GM12878 (cell line): Measurements from ENCODE around the gene WWTR1. TPM values are rescaled to one million over a fixed set of nuclear protein-coding genes. Genes with fewer than 3 reads are reported as not detected.

Experiments used
- ATAC-seq: fragments of 200-7000 bp; cut with Tn5 transposase; 3 replicates; pipeline ENCODE4 v1.9.1; 2020; ENCODE audit warnings: mild to moderate bottlenecking, moderate library complexity
- BruUV-seq: library from RNA; stranded (reverse); fragments of 400-500 nt; replicated peaks from 2 replicates; lab custom pipeline; 2021; lab: Mats Ljungman, UMichigan
- CTCF ChIA-PET: fragments of 300-600 bp; sonication (Branson Sonifier 250); formaldehyde crosslinking; extraction: SDS; loops from one replicate; lab custom pipeline; 2021; ENCODE audit warnings: inconsistent platforms; lab: Yijun Ruan, JAX
- POLR2A ChIA-PET: fragments of 350-600 bp; formaldehyde crosslinking; extraction: SDS; loops from one replicate; lab custom pipeline; 2021; ENCODE audit warnings: inconsistent platforms; lab: Charles Lee
- RAD21 ChIA-PET: fragments of 300-600 bp; sonication (Branson Sonifier 250); formaldehyde crosslinking; loops from one replicate; lab custom pipeline; 2023; ENCODE audit warnings: antibody characterized with exemption; ENCODE audit not compliant: unreplicated experiment; lab: Charles Lee
- SMC1A ChIA-PET: fragments of 300-600 bp; sonication (Branson Sonifier 250); formaldehyde crosslinking; loops from one replicate; lab custom pipeline; 2023; ENCODE audit not compliant: unreplicated experiment, uncharacterized antibody; lab: Charles Lee
- DNase-seq: peaks from one replicate; pipeline ENCODE4 v3.0.0-alpha.2; 2011; ENCODE audit warnings: low read depth, low spot score
- FAIRE-seq: peaks from 3 replicates; lab custom pipeline; 2011; peaks lifted over from hg19 to GRCh38; lab: Jason Lieb, UNC
- H2AFZ ChIP-seq: 2 replicates; pipeline ENCODE4 v1.6.0; 2011; ENCODE audit warnings: low read depth, low read length, control low read depth; ENCODE audit not compliant: control insufficient read depth
- H3K27ac ChIP-seq: 2 replicates; pipeline ENCODE4 v1.5.1; 2011; ENCODE audit warnings: control low read depth; ENCODE audit not compliant: control insufficient read depth, insufficient read depth
- H3K27me3 ChIP-seq, 2 experiments: replicated peaks in 1 of 2; 2 replicates each; pipeline versions ENCODE4 v1.6.0 to v1.6.1; 2011; ENCODE audit warnings: low read length in 1 of 2; ENCODE audit not compliant: control insufficient read depth in 2 of 2, insufficient read depth in 2 of 2
- H3K36me3 ChIP-seq, 2 experiments: 2 replicates each; pipeline ENCODE4 v1.5.1; 2011; ENCODE audit warnings: low read length in 1 of 2; ENCODE audit not compliant: control insufficient read depth in 2 of 2, insufficient read depth in 2 of 2
- H3K4me1 ChIP-seq: 2 replicates; pipeline ENCODE4 v1.6.1; 2011; ENCODE audit warnings: mild to moderate bottlenecking, low read length, moderate library complexity, mixed read lengths; ENCODE audit not compliant: control insufficient read depth, insufficient read depth
- H3K4me2 ChIP-seq: 2 replicates; pipeline ENCODE4 v1.6.0; 2011; ENCODE audit warnings: control low read depth; ENCODE audit not compliant: control insufficient read depth, insufficient read depth
- H3K4me3 ChIP-seq: fragments of 200-600 bp; sonication (generic); 2 replicates; pipeline ENCODE4 v1.5.1; 2016
- H3K79me2 ChIP-seq: 2 replicates; pipeline ENCODE4 v1.6.0; 2011; ENCODE audit warnings: low read length; ENCODE audit not compliant: control insufficient read depth, insufficient read depth
- H3K9ac ChIP-seq: 2 replicates; pipeline ENCODE4 v1.8.0; 2011; ENCODE audit warnings: low read length, control low read depth, mixed read lengths; ENCODE audit not compliant: control insufficient read depth, insufficient read depth
- H3K9me3 ChIP-seq: replicated peaks from 3 replicates; pipeline ENCODE4 v1.5.1; 2011; ENCODE audit warnings: mild to moderate bottlenecking, low read length; ENCODE audit not compliant: control insufficient read depth, insufficient read depth
- H4K20me1 ChIP-seq: 2 replicates; pipeline ENCODE4 v1.6.0; 2011; ENCODE audit not compliant: control insufficient read depth, insufficient read depth
- IKZF1 ChIP-seq: fragments of 450-650 bp; conservative IDR thresholded peaks from 2 replicates; pipeline ENCODE4 v1.6.1; 2017; ENCODE audit warnings: antibody characterized with exemption, mild to moderate bottlenecking
- KLF5 ChIP-seq: fragments of 450-650 bp; IDR thresholded peaks from 2 replicates; pipeline ENCODE4 v1.6.1; 2014; ENCODE audit warnings: mild to moderate bottlenecking; ENCODE audit not compliant: partially characterized antibody
- NFXL1 ChIP-seq: fragments of 450-650 bp; IDR thresholded peaks from 2 replicates; pipeline ENCODE4 v1.6.1; 2017; ENCODE audit warnings: antibody characterized with exemption, mild to moderate bottlenecking, borderline replicate concordance
- NFYB ChIP-seq: IDR thresholded peaks from 2 replicates; pipeline ENCODE4 v1.6.1; 2011; ENCODE audit warnings: low read depth, mild to moderate bottlenecking, low read length, improper control_type of control experiment, moderate library complexity; ENCODE audit not compliant: insufficient read depth
- RUNX3 ChIP-seq: IDR thresholded peaks from 2 replicates; pipeline ENCODE4 v1.6.1; 2012; ENCODE audit warnings: low read length, inconsistent platforms
- ZNF274 ChIP-seq: IDR thresholded peaks from one replicate; pipeline ENCODE4 v1.8.0; 2011; ENCODE audit not compliant: insufficient read length, insufficient read depth
- ZSCAN29 ChIP-seq: fragments of 450-650 bp; IDR thresholded peaks from 2 replicates; pipeline ENCODE4 v1.6.1; 2017; ENCODE audit warnings: mild to moderate bottlenecking, moderate library complexity
- in situ Hi-C: fragments of 300-500 bp; cut with MboI; formaldehyde crosslinking; loops from 9 replicates; pipeline ENCODE4 v1.14.3; 2018; ENCODE audit warnings: mixed read lengths
- intact Hi-C: fragments of 100-400 bp; cut with micrococcal nuclease; formaldehyde crosslinking; loops from one replicate; pipeline ENCODE4 v1.14.2; 2022; ENCODE audit not compliant: unreplicated experiment
- polyA plus RNA-seq, 11 experiments: library from polyadenylated mRNA; depleted of rRNA in 4 of 11; unstranded in 6 of 11; stranded (reverse) in 5 of 11; fragments of >200 nt; fragmentation: Nextera tagmentation in 4 of 11; fragmentation: Illumina TruSeq in 1 of 11; extraction: Ambion mirVana in 4 of 11; extraction: Trizol in 1 of 11; gene quantifications; 1 replicate in 1 of 11; 2 replicates in 10 of 11; pipeline versions ENCODE4 v1.2.1 to v1.2.3, GENCODE V29; 2011 to 2016; ENCODE audit warnings: inconsistent platforms in 2 of 11, missing spikeins in 2 of 11, low read depth in 1 of 11
- total RNA-seq, 4 experiments: library from RNA; depleted of rRNA in 3 of 4; stranded (reverse); fragments of >200 nt in 3 of 4; fragmentation: Illumina TruSeq in 1 of 4; extraction: Trizol in 1 of 4; gene quantifications; 2 replicates each; pipeline versions ENCODE4 v1.2.1 to v1.2.3, GENCODE V29; 2013 to 2021
- TF ChIP-seq, protein P1 (sequence below): fragments of 450-650 bp; IDR thresholded peaks from 2 replicates; pipeline ENCODE4 v1.6.1; 2018; ENCODE audit warnings: borderline replicate concordance, mild to moderate bottlenecking; ENCODE audit not compliant: partially characterized antibody
- TF ChIP-seq, protein P2 (sequence below): fragments of 450-650 bp; IDR thresholded peaks from 2 replicates; pipeline ENCODE4 v1.6.1; 2016; ENCODE audit warnings: mild to moderate bottlenecking
- TF ChIP-seq, protein P3 (sequence below): fragments of 150-350 bp; IDR thresholded peaks from 2 replicates; pipeline ENCODE4 v1.6.1; 2014; ENCODE audit warnings: mild to moderate bottlenecking, low read depth, low read length

WWTR1 gene
- total and polyA plus RNA-seq, 10 of the 15 experiments (the other 5 are each of a cell fraction or from before 2014, with no cell fraction given) = 2.5 to 18.5 (median 5.8) TPM

DNA sequence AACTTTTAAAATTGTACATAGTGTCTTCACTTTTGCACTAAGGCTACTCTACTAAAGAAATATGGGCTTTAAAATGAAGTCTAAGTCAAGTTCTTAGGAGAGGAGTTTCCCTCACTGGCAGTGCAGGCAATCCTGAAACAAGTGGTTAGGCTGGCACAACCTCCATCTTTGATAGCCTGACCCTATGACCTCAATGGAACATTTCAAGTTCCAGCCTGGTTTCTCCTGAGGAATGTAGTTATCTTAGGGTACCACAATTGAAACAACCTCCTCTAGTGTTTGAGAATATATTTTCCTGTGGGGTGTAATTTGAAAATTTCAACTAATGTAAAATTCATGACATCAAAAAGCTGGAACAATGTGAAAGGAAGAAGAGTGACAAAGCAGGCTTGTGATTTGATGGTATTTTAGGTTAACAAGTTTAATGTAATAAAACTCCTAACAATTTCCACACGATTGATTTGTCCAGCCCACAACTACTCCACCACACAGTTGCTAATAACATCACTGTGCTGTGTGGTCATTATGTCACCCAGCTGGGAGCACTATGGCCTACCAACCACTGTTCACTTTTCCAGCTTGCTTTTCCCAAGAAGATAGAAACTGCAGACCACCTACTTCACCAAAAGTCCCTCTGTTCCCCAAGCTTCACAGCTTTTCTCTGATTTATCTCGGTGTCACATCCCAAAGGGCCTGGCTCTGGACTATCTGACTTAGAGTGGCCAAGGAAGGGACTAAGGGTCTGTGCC is 1.8 kb downstream of the WWTR1 start (continued):
- TF ChIP-seq, protein P1, sequence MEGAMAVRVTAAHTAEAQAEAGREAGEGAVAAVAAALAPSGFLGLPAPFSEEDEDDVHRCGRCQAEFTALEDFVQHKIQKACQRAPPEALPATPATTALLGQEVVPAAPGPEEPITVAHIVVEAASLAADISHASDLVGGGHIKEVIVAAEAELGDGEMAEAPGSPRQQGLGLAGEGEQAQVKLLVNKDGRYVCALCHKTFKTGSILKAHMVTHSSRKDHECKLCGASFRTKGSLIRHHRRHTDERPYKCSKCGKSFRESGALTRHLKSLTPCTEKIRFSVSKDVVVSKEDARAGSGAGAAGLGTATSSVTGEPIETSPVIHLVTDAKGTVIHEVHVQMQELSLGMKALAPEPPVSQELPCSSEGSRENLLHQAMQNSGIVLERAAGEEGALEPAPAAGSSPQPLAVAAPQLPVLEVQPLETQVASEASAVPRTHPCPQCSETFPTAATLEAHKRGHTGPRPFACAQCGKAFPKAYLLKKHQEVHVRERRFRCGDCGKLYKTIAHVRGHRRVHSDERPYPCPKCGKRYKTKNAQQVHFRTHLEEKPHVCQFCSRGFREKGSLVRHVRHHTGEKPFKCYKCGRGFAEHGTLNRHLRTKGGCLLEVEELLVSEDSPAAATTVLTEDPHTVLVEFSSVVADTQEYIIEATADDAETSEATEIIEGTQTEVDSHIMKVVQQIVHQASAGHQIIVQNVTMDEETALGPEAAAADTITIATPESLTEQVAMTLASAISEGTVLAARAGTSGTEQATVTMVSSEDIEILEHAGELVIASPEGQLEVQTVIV = no peak
- TF ChIP-seq ZSCAN29 = no peak
- TF ChIP-seq NFXL1 = no peak
- TF ChIP-seq ZNF274 = no peak
- TF ChIP-seq RUNX3 = peak; percentile 51; the same call in 1 of the 2 replicates
- TF ChIP-seq, protein P2, sequence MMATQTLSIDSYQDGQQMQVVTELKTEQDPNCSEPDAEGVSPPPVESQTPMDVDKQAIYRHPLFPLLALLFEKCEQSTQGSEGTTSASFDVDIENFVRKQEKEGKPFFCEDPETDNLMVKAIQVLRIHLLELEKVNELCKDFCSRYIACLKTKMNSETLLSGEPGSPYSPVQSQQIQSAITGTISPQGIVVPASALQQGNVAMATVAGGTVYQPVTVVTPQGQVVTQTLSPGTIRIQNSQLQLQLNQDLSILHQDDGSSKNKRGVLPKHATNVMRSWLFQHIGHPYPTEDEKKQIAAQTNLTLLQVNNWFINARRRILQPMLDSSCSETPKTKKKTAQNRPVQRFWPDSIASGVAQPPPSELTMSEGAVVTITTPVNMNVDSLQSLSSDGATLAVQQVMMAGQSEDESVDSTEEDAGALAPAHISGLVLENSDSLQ = no peak
- TF ChIP-seq KLF5 = no peak

DNA sequence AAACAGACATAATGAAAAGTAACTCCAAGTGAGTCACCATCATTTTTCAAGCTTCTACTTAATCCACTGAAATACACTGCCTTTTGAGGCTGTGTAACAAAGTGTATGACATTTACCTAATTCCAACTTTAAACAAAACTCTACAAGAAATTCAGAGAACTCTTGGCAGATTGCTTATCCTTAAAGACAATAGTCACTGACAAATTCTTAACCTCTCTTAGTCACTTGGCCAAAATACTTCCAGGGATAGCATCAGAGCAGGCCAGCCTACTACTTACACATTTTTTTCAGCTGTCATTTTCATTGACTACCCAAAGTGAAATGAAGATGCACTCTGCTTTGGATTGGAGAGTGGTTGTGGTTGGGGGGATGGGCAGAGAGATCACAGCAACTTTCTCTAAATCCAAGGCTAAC is 3.6 kb downstream of the WWTR1 start:
- POLR2A ChIA-PET = interaction anchor here (0.7 to 2.2 kb wide), 9 partner anchors 14 to 524 kb away, joined by 3 to 8 read pairs (median 4); partner anchors contain the start of gene HPS3
- CTCF ChIA-PET = interaction anchor here (0.8 to 12.1 kb wide), 20 partner anchors 8 to 126 kb away, joined by 3 to 230 read pairs (median 4); partner anchors contain the start of gene COMMD2
- Histone ChIP-seq H3K4me3 (peak overlapping the region; percentile 34; the same call in 1 of the 2 replicates), H3K4me2 (peak overlapping the region; percentile 83), H3K27ac (no peak overlapping the region), H3K79me2 (peaks cover 51% of the 10 kb centered on the region), H2AFZ (no peak overlapping the region), H3K27me3 (no peaks in the 10 kb centered on the region), H3K9me3 (no peaks in the 10 kb centered on the region), H3K36me3 (no peaks in the 10 kb centered on the region), H3K9ac (no peak overlapping the region), H3K4me1 (peaks cover 11% of the 10 kb centered on the region), H4K20me1 (no peaks in the 10 kb centered on the region)
- TF ChIP-seq, protein P3, sequence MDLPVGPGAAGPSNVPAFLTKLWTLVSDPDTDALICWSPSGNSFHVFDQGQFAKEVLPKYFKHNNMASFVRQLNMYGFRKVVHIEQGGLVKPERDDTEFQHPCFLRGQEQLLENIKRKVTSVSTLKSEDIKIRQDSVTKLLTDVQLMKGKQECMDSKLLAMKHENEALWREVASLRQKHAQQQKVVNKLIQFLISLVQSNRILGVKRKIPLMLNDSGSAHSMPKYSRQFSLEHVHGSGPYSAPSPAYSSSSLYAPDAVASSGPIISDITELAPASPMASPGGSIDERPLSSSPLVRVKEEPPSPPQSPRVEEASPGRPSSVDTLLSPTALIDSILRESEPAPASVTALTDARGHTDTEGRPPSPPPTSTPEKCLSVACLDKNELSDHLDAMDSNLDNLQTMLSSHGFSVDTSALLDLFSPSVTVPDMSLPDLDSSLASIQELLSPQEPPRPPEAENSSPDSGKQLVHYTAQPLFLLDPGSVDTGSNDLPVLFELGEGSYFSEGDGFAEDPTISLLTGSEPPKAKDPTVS = no peak
- TF ChIP-seq, protein P2 = 0 out of 2 replicates have a peak, but pooled peaks have one; percentile 5
- TF ChIP-seq RUNX3 (peak; percentile 67), IKZF1 (0 out of 2 replicates have a peak, but pooled peaks have one; percentile 18), NFYB (no peak)
- intact Hi-C loops (loop anchor here (1.0 to 2.0 kb wide), 2 partner anchors 33 to 69 kb away; no protein-coding TSS in a partner anchor), in situ Hi-C loops (no loop called here)
- RAD21 ChIA-PET = interaction anchor here (0.6 to 11.1 kb wide), 12 partner anchors 15 to 83 kb away, joined by 3 to 272 read pairs (median 5); no protein-coding TSS in a partner anchor
- ATAC-seq (no peak), DNase-seq (no peak), FAIRE-seq (no peak)
- SMC1A ChIA-PET = interaction anchor here (0.6 to 12.2 kb wide), 18 partner anchors 7 to 100 kb away, joined by 3 to 205 read pairs (median 6); partner anchors contain the start of gene COMMD2
- BruUV-seq = TSS peak; percentile 14
